Heart left ventricle (tissue), 16 donors: ENCODE measurements around the gene SORCS1. TPM values are rescaled to one million over a fixed set of nuclear protein-coding genes. Genes with fewer than 3 reads are reported as not detected.

Experiments used
- ATAC-seq, 4 donors: fragments of 200-7000 bp; cut with Tn5 transposase; one replicate each; pipeline ENCODE4 v1.9.1; 2020 to 2022; ENCODE audit warnings: moderate library complexity in 4 of 4, mild to moderate bottlenecking in 3 of 4, moderate number of reproducible peaks in 1 of 4
- DNase-seq, 5 donors: peaks; one replicate each; pipeline ENCODE4 v3.0.0-alpha.2; 2020
- H3K27ac ChIP-seq, 12 donors: fragments of 200-600 bp; sonication (generic) in 4 of 12; one replicate each; pipeline versions ENCODE4 v1.5.0 to v1.8.0; 2016 to 2022; ENCODE audit warnings: mild to moderate bottlenecking in 2 of 12
- H3K27me3 ChIP-seq, 9 donors: fragments of 200-600 bp; sonication (generic) in 2 of 9; one replicate each; pipeline versions ENCODE4 v1.5.1 to v1.8.0; 2016 to 2022; ENCODE audit warnings: mild to moderate bottlenecking in 3 of 9
- H3K36me3 ChIP-seq, 9 donors: fragments of 200-600 bp; sonication (generic) in 2 of 9; one replicate each; pipeline versions ENCODE4 v1.5.0 to v1.8.0; 2018 to 2022; ENCODE audit warnings: mild to moderate bottlenecking in 2 of 9
- H3K4me1 ChIP-seq, 12 donors: fragments of 200-600 bp; sonication (generic) in 4 of 12; one replicate each; pipeline versions ENCODE4 v1.5.0 to v1.8.0; 2016 to 2022; ENCODE audit warnings: mild to moderate bottlenecking in 3 of 12
- H3K4me3 ChIP-seq, 12 donors: fragments of 200-600 bp; sonication (generic) in 4 of 12; one replicate each; pipeline versions ENCODE4 v1.5.0 to v1.8.0; 2017 to 2022; ENCODE audit warnings: mild to moderate bottlenecking in 9 of 12, moderate library complexity in 4 of 12
- H3K9me3 ChIP-seq, 12 donors: fragments of 200-600 bp; sonication (generic) in 4 of 12; one replicate each; pipeline versions ENCODE4 v1.5.0 to v1.8.0; 2016 to 2022; ENCODE audit warnings: mild to moderate bottlenecking in 1 of 12
- POLR2A ChIP-seq, 2 donors: fragments of 450-650 bp; IDR thresholded peaks; one replicate each; pipeline ENCODE4 v1.6.1; 2017; ENCODE audit warnings: antibody characterized with exemption in 2 of 2, mild to moderate bottlenecking in 2 of 2, moderate library complexity in 2 of 2
- WGBS, 4 donors: extraction: QIAGEN DNeasy Blood & Tissue Kit in 2 of 4; methylation state at CpG; one replicate each; pipeline versions ENCODE4 v1.1.5 to v1.1.7; 2013 to 2018; 5-methylcytosine and 5-hydroxymethylcytosine counted together
- intact Hi-C, 10 donors: fragments of 100-400 bp; cut with DNase I; formaldehyde crosslinking; loops; one replicate each; pipeline versions ENCODE4 v1.11.1 to v1.14.2; 2022
- polyA plus RNA-seq, 2 donors: library from polyadenylated mRNA; stranded (reverse); fragments of 200-250 nt; gene quantifications; one replicate each; pipeline ENCODE4 v1.2.3, GENCODE V29; 2013
- total RNA-seq, 9 donors: library from RNA; depleted of rRNA in 2 of 9; stranded (reverse); fragments of >200 nt in 2 of 9; fragmentation: NEBNext Ultra II Directional in 3 of 9; extraction: Animal tissue kit (Norgen Biotek cat#: 25700) in 3 of 9; gene quantifications; one replicate each; pipeline versions ENCODE4 v1.1.0 to v1.2.4, GENCODE V29; 2016 to 2023
- TF ChIP-seq, protein P1 (sequence below), 12 donors: fragments of 200-600 bp; sonication (generic) in 4 of 12; IDR thresholded peaks; one replicate each; pipeline versions ENCODE4 v1.5.0 to v1.8.0; 2018 to 2022; ENCODE audit warnings: antibody characterized with exemption in 12 of 12, mild to moderate bottlenecking in 5 of 12
- donor health status: ischemic (EF 13 %, LVEDD 7.1; RV severe dilation, severe dysfunction).
- donor health status: healthy with polysubstance abuse.
- donor health status: DM: no; HTN: yes; CAD: no.
- donor health status: DM: no; HTN: no; CAD: no.
- donor health status: ischemic (EF 25% LVEDD 6.9; RV normal size, moderate dysfunction).
- donor health status: ischemic (EF 25% LVEDD 5.7; RV mildly dilated, moderate dysfunction).
- donor health status: healthy.
- donor health status: DM: yes; HTN: yes; CAD: no.
- donor health status: ischemic (EF 35%, LVEDD 5.7; RV mildly dilated, moderate dysfunction).
- donor health status: nonischemic (EF 11% LVEDD 7.7; RV severe dilation, severe dysfunction).
- donor health status: DM: yes; HTN: yes; CAD: no.
- donor health status: PGD.
- donor health status: ischemic (EF 29% LVEDD 5.4; RV normal size, mild dysfunction).
- donor health status: nonischemic (EF 23%, LVEDD 6.1; RV moderate dilation, normal function).

The SORCS1 gene
- total and polyA plus RNA-seq, 11 donors: 0.23 to 5.7 (median 1.1) TPM

DNA sequence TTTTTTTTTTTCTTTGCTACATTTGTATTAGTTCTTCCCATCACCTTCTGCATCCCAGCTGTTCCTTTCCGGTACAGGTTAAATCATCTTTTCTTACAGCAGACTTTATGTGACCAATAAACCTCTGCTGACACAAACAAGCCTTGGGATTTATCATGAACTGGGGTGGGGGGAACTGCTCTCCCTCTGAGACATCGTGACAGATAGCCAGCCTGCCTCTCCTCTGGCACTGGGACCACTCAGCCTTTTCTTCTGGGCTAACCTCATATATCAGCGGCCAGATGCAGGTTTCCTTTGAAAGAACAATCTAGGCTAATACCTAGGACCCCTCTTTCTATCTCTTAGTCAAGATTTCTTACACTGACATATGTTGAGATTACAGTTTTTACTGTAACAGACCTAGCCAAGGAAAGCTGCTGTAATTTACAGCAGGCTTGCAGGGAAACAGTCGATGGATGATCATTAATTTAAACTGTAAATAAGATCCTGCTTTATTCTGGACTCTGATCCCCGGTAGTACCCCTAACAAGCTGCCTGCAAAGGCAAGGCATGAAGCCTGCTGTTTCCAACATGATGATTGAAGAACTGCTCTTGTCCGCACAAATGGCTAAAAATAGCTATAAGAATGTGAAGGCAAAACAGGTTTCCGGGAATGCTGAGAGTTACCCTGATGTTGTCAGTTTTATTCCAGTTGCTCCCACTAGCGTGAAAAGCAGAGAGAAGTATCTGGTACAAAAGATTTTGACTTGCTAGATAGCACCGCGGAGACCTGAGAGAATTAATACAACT, 338.7 kb downstream of the SORCS1 start:
- DNase-seq (no peak), ATAC-seq (peak in 2 of 4 donors; percentile 36 to 46)
- no peak for TF ChIP-seq POLR2A (IDR thresholded peaks at IDR 0.05)
- TF ChIP-seq, protein P1, sequence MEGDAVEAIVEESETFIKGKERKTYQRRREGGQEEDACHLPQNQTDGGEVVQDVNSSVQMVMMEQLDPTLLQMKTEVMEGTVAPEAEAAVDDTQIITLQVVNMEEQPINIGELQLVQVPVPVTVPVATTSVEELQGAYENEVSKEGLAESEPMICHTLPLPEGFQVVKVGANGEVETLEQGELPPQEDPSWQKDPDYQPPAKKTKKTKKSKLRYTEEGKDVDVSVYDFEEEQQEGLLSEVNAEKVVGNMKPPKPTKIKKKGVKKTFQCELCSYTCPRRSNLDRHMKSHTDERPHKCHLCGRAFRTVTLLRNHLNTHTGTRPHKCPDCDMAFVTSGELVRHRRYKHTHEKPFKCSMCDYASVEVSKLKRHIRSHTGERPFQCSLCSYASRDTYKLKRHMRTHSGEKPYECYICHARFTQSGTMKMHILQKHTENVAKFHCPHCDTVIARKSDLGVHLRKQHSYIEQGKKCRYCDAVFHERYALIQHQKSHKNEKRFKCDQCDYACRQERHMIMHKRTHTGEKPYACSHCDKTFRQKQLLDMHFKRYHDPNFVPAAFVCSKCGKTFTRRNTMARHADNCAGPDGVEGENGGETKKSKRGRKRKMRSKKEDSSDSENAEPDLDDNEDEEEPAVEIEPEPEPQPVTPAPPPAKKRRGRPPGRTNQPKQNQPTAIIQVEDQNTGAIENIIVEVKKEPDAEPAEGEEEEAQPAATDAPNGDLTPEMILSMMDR (IDR thresholded peaks at IDR 0.05): no peak
- no peaks in the 10 kb centered on the region for H3K36me3 ChIP-seq
- WGBS, 4 donors: 23 to 32% (median 30%) methylated on average over 10 of the region's 10 CpGs
- H3K4me1 ChIP-seq: peaks cover 0 to 7% (median 0%) of the 10 kb centered on the region in 12 donors
- no peaks in the 10 kb centered on the region for H3K9me3 ChIP-seq
- peaks cover 0 to 3% (median 0%) of the 10 kb centered on the region in 9 donors for H3K27me3 ChIP-seq
- no peak overlapping the region for H3K27ac ChIP-seq
- intact Hi-C loops: no loop called here
- H3K4me3 ChIP-seq: no peak overlapping the region

DNA sequence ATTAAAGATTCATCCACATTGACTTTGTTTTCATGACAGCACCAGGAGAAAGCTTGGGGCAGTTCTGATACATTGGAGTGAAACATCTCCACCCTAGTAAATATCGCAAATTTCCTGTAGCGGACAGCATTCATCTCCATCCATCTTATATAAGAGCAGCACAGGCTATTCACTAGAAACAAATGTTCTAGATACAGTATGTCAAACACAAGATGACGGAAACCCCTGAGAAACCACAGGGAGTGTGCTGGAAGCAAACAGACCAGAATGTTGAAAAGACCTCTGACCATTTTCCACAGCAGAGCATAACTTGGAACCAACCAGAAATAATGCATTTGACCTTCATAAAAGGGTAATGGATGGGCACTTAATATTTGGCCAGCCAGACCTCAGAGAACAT, 343.9 kb downstream of the SORCS1 start:
- TF ChIP-seq, protein P1 (IDR thresholded peaks at IDR 0.05): no peak
- TF ChIP-seq POLR2A (IDR thresholded peaks at IDR 0.05): no peak
- ATAC-seq (no peak), DNase-seq (no peak)
- Histone ChIP-seq H3K4me3 (no peak overlapping the region), H3K36me3 (no peaks in the 10 kb centered on the region), H3K27me3 (no peaks in the 10 kb centered on the region), H3K27ac (no peak overlapping the region), H3K9me3 (no peaks in the 10 kb centered on the region), H3K4me1 (peaks cover 0 to 7% (median 0%) of the 10 kb centered on the region in 12 donors)
- WGBS, 4 donors: 78 to 91% (median 88%) methylated on average over 3 of the region's 3 CpGs
- intact Hi-C loops: no loop called here

DNA sequence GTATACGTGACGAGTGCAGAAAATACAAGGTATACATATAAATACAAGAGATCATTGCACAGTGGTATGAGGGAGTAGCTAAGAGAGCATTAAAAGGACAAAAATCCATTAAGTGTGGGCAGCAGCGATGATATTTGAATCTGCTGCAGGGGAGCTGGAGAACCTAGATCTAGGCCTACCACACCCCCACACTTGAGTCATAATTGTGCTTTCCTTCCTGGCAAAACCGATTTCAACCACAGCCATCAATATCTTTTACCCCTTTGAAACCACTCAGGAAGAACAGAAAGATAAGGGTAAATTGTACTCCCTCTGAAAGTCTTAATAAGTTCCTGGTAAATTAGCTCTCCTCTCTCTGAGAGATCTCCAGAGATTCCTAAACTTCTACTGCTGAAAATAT, 345.0 kb downstream of the SORCS1 start:
- H3K27me3 ChIP-seq: peaks cover 0 to 1% (median 0%) of the 10 kb centered on the region in 9 donors
- H3K36me3 ChIP-seq: no peaks in the 10 kb centered on the region
- peaks cover 0 to 10% (median 0%) of the 10 kb centered on the region in 12 donors for H3K4me1 ChIP-seq
- WGBS, 4 donors: 58 to 64% (median 61%) methylated on average over 4 of the region's 4 CpGs
- H3K27ac ChIP-seq: no peak overlapping the region
- H3K9me3 ChIP-seq: no peaks in the 10 kb centered on the region
- DNase-seq: no peak
- ATAC-seq: no peak
- TF ChIP-seq, protein P1 (IDR thresholded peaks at IDR 0.05): no peak
- TF ChIP-seq POLR2A (IDR thresholded peaks at IDR 0.05): no peak
- intact Hi-C loops: no loop called here
- H3K4me3 ChIP-seq: no peak overlapping the region

DNA sequence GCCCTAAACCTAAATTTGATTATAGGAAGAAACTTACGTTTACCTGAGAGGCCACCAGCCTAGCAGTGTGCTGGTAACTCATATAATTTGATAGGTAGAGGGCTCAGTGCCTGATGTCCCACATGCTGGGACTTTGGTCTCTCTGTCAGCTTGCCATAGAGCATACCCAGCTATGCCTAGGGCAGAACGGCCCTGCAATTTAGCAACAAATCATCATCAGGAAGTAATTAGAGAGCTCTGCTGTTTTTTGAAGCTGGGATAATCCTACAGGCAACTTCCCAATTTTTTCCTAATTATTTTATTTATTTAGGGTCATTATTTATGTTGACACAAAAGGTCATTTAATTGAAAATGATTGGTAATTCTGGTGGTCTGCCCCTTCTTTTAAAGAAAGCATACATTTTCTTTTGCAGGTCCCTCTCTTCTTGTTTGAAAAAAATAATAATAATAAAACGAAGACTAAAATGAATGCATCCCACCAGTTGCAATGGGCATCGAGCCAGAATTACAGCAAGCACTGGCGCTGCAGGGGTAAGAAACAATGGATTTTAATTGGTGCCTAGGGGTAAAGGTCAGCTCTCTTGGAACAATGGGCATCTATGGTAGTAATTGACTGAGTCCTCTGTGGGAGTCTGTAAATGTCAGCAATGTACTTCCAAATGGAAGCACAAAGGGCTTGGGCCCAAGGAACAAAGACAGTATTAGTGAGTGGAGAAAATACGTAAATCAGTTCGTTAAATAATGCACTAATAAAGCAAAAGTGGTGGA, 348.0 kb downstream of the SORCS1 start:
- DNase-seq (no peak), ATAC-seq (no peak)
- Histone ChIP-seq H3K27ac (no peak overlapping the region), H3K4me1 (peaks cover 0 to 10% (median 0%) of the 10 kb centered on the region in 12 donors), H3K36me3 (no peaks in the 10 kb centered on the region), H3K27me3 (peaks cover 0 to 6% (median 0%) of the 10 kb centered on the region in 9 donors), H3K4me3 (no peak overlapping the region), H3K9me3 (no peaks in the 10 kb centered on the region)
- 73 to 82% (median 78%) methylated on average over 7 of the region's 7 CpGs for WGBS, 4 donors
- intact Hi-C loops: no loop called here
- TF ChIP-seq POLR2A (IDR thresholded peaks at IDR 0.05): no peak
- TF ChIP-seq, protein P1 (IDR thresholded peaks at IDR 0.05): no peak
